NOMO-1 treated with DMSO at 0.1 percent for 48 hours (cell line): ENCODE data around the gene SLC29A1.
"Not testable (repeated sequence)": the region's sequence is repeated elsewhere in the genome, so short reads cannot be mapped to it uniquely, and the experiment has no call there.

Source experiments
- DNase-seq: peaks from one replicate; lab custom pipeline; 2025; ENCODE audit not compliant: unreplicated experiment; lab: John Stamatoyannopoulos, UW

The SLC29A1 gene

GRCh38 chr6:44193307-44193910 is 30.0 kb upstream of the SLC29A1 start:
- DNase-seq: no peak

DNA sequence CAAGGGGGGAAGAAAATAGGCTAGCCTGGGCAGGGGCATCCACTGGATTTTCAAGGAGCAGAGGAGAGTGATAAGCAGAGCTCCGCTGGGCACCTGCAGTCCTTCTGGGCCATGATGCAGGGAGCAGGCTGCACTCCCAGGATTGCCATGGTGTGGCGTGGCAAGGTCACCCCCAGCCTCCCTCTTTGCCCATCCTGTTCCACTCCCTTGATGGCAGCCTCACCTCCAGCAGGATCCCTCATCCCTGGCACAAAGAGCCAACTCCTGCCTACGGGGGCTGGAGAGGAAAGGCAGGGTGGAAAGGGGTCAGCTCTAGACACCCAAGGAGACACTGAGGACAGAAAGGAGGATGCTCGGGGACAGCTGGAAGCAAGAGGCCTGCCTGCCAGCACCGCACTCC is 29.1 kb upstream of the SLC29A1 start:
- no peak for DNase-seq

GRCh38 chr6:44196351-44196750 is 27.0 kb upstream of the SLC29A1 start:
- DNase-seq: not testable (repeated sequence)

- DNase-seq: no peak
Measured at GRCh38 chr6:44198684-44199083, 24.7 kb upstream of the SLC29A1 start.

GRCh38 chr6:44199883-44200282 is 23.5 kb upstream of the SLC29A1 start:
- DNase-seq: no peak

- no peak for DNase-seq
Measured at GRCh38 chr6:44201200-44201599, 22.2 kb upstream of the SLC29A1 start.

GRCh38 chr6:44201638-44202303 is 21.6 kb upstream of the SLC29A1 start:
- DNase-seq: no peak

DNA sequence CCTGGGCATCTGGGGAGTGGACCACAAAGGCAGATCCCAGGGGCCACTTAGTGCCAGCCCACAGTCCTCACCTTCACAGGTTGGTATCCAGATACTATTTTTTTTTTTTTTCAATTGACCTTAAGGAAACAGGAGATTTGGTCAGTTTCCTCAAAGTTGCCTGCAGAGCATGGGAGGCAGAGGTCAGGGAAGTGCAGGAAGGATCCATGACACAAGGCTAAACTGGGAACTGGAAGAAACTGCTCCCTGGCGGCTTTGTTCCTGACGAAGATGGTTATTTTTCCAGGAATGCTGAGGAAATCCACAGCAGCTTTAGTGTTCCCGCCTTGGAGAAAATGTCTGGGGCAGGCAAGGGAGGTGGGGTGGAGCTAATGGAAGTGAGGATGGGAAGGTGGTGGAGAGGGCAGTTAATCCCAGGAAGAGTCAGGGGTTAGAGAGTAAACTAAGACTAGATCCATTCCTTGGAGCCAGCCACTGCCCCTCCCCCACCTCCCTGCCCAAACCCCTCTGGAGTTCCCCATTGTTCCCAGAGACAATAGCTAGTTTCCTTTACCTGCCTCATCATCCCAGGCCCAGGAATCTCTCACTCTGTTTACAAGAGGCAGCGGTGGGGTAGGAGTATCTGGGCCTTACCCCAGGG is 20.9 kb upstream of the SLC29A1 start:
- no peak for DNase-seq

DNA sequence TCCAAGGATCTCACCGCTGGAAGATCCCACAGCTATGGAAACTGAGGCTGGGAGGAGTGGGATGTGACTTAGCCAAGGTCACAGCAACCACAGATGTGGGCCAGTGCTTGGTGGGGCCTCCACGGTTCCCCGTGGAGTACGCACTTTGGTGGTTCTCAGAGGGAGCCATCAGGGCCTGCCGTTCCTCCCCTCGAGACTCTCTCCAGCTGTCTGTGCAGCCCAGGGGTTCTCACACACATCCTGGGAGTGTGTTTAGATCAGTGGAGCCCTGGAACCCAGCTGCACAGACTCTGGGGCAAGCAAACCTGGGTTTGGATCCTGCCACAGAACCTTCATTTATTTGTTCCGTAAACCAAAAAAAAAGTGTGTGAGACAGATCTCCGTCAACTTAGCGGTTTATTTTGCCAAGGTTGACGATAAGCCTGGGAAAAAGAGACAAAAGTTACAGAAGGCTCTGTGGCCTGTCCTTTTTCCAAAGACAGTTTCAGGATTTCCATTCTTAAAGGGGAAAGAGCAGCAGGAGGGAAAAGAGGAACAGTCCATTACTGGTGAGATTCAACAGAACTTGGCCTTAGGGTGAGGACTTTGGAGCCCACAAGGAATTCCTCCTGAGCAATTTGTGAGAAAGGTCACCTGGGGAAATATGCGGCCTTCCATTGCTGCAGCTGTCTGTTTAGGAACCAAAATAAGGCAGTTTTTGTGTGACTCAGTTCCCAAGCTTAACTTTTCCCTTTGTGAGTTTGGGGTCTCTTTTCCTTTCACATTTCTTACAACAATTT is 20.2 kb upstream of the SLC29A1 start:
- no peak for DNase-seq

DNA sequence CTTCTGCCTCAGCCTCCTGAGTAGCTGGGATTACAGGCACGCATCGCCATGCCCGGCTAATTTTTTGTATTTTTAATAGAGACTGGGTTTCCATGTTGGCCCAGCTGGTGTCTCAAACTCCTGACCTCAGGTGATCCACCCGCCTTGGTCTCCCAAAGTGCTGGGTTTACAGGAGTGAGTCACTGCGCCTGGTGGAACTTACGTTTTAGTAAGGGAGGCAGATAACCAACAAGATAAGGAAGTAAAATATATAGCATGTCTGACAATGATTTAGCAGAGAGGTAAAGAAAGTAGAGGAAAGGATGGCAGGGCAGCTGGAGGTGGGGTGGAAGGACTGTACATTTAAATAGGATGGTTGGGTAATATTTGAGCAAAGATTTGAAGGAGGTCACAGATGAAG is 19.4 kb upstream of the SLC29A1 start:
- DNase-seq: peak; percentile 49

DNA sequence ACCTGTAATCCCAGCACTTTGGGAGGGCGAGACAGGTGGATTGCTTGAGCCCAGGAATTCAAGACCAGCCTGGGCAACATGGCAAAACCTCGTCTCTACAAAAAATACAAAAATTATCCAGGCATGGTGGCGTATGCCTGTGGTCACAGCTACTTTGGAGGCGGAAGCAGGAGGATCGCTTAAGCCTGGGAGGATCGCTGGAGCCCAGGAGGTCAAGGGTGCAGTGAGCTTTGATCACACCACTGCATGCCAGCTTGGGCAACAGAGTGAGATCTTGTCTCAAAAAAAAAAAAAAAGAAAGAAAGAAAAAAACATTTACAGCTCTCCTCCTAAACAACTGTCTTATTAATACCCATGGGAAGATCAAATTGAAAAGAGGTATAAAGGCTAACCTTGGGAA is 15.4 kb upstream of the SLC29A1 start:
- DNase-seq: no peak

GRCh38 chr6:44211284-44211683 is 12.1 kb upstream of the SLC29A1 start:
- DNase-seq: peak; percentile 69

DNA sequence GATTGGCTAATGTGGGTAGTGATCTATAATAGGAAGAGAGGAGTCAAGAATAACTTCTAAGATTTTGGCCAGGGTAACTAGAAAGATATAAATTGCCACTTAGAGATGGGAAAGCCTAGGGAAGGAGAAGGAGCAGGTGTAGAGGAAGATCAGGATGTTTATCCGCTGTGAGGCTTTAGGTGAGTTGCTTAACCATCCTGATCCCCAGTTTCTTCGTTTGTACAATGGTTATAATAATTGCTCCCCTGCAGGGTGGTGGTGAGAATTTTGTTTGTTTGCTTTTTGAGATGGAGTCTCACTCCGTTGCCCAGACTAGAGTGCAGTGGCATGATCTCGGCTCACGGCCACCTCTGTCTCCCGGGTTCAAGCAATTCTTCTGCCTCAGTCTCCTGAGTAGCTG is 9.1 kb upstream of the SLC29A1 start:
- DNase-seq: no peak

GRCh38 chr6:44216677-44217331 is 6.6 kb upstream of the SLC29A1 start, which contains the start of gene MYMX:
TSS of gene MYMX (plus strand) at chr6:44216926. CDS start at chr6:44217472, 546 bp downstream.
- DNase-seq: no peak

DNA sequence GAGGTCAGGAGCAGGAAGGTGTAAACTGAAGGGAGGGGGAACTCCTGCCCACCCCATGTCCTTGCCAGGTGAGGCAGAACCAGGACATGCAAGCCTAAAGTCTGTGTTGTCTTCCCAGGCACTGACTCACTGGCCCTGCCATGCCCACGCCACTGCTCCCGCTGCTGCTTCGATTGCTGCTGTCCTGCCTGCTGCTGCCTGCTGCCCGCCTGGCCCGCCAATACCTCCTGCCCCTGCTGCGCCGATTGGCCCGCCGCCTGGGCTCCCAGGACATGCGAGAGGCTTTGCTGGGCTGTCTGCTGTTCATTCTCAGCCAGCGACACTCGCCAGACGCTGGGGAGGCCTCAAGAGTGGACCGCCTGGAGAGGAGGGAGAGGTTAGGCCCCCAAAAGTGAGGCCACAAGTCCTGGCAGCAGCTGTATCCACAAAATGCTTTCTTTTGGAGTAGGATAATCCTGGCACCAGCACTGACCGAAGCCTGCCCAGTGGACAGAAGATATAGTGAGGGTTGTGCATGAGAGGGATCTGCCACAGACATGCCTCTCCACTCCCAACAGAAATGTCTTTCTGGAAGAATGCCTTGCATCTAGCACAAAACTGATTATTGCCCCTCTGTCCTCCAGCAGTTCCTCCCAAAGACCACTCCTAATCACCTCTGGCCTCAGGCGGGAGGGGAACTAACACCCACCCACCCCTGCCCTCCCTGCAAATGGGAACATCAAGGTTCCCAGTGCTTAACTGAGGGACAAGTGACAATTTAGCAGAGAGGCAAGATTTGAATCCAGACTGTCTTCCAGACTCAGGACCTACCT is 5.9 kb upstream of the SLC29A1 start:
- DNase-seq: no peak

DNA sequence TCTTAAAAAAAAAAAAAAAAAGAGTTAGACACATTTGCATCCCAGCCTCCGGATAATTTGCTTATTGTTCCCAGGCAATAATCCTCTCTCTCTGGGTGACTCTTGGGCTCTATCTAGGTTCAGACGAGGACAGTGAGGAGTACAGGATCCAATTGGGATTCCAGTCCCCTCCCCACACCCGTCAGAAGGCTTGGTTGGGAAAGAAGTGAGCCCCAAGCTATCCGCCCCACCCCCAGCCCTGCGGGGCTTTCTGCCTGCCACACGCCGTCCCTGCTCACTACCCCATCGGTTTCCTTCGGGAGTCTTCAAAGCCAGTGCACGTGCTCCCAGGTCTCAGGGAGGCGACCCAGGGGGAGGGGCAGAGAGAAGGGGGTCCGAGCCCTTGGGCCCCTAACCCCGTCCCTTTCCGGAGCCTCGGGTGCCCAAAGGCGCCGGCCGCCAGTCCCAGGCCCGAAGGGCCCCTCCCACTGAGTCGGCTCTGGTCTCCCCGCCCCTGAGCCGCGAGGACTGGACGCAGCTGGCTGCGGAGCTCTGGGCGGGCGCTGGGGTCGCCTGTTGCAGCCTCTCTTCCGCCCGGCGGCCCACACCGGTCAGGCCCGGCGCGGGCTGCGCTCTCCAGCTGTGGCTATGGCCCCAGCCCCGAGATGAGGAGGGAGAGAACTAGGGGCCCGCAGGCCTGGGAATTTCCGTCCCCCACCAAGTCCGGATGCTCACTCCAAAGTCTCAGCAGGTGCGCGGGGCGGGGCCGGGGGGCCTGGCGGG is 4.2 kb upstream of the SLC29A1 start:
- peak; percentile 74 for DNase-seq

GRCh38 chr6:44219815-44220784 is 3.3 kb upstream of the SLC29A1 start:
- DNase-seq: no peak

- no peak for DNase-seq
Measured at GRCh38 chr6:44220913-44221290, 2.5 kb upstream of the SLC29A1 start.
